T-cell (primary cell): Measurements from ENCODE around the gene CLCN2. TPM values are rescaled to one million over a fixed set of nuclear protein-coding genes. Genes with fewer than 3 reads are reported as not detected.
A peak's percentile ranks its signal among the peaks of the same experiment; 100 is the strongest.

Source experiments
- ATAC-seq, 4 experiments: fragments of 200-7000 bp in 3 of 4; fragments of 150-1000 bp in 1 of 4; cut with Tn5 transposase; replicated peaks in 1 of 4; 1 replicate in 3 of 4; 2 replicates in 1 of 4; pipeline ENCODE4 v1.10.0; 2021; ENCODE audit warnings: moderate library complexity in 3 of 4, mild to moderate bottlenecking in 2 of 4, moderate number of reproducible peaks in 1 of 4
- CTCF ChIA-PET, 2 donors: fragments of 300-600 bp; sonication (Branson Sonifier 250); formaldehyde crosslinking; loops; one replicate each; lab custom pipeline; 2022; ENCODE audit warnings: antibody characterized with exemption in 2 of 2; lab: Charles Lee
- POLR2A ChIA-PET, 2 donors: fragments of 300-600 bp; sonication (Branson Sonifier 250); formaldehyde crosslinking; loops; one replicate each; lab custom pipeline; 2022; ENCODE audit warnings: antibody characterized with exemption in 2 of 2; lab: Charles Lee
- DNase-seq, 35 experiments: peaks; one replicate each; pipeline versions ENCODE4 v3.0.0 to v3.0.0-alpha.2; 2013 to 2023
- H3K27ac ChIP-seq: one replicate; pipeline ENCODE4 v1.5.1; 2013; ENCODE audit warnings: low read length
- H3K27me3 ChIP-seq, 2 experiments: replicated peaks in 1 of 2; 1 replicate in 1 of 2; 2 replicates in 1 of 2; pipeline versions ENCODE4 v1.6.1 to v1.7.0; 2013; ENCODE audit warnings: low read length in 1 of 2, mixed read lengths in 1 of 2; ENCODE audit not compliant: control insufficient read depth in 2 of 2, insufficient read depth in 2 of 2; ENCODE audit errors: extremely low read depth in 1 of 2
- H3K36me3 ChIP-seq, 2 donors: 1 replicate in 1 of 2; 2 replicates in 1 of 2; pipeline versions ENCODE4 v1.6.1 to v1.7.0; 2013; ENCODE audit warnings: low read length in 1 of 2; ENCODE audit not compliant: control insufficient read depth in 2 of 2, insufficient read depth in 1 of 2; ENCODE audit errors: extremely low read depth in 1 of 2
- H3K4me1 ChIP-seq, 2 experiments: 1 replicate in 1 of 2; 2 replicates in 1 of 2; pipeline versions ENCODE4 v1.6.1 to v1.7.0; 2013; ENCODE audit warnings: low read length in 2 of 2, mixed read lengths in 1 of 2; ENCODE audit not compliant: insufficient read depth in 2 of 2, control insufficient read depth in 1 of 2; ENCODE audit errors: extremely low read depth in 1 of 2
- H3K4me3 ChIP-seq, 2 donors: 1 replicate in 1 of 2; 2 replicates in 1 of 2; pipeline versions ENCODE4 v1.5.1 to v1.7.0; 2013; ENCODE audit warnings: mild to moderate bottlenecking in 2 of 2, low read length in 1 of 2, moderate library complexity in 1 of 2; ENCODE audit not compliant: control insufficient read depth in 1 of 2; ENCODE audit errors: extremely low read depth in 1 of 2
- H3K9me3 ChIP-seq: 2 replicates; pipeline ENCODE4 v1.7.0; 2013
- H3K27ac Mint-ChIP-seq, 2 donors: one replicate each; pipeline ENCODE4 v1.8.0; 2020 to 2021; ENCODE audit warnings: mild to moderate bottlenecking in 2 of 2, mixed read lengths in 2 of 2
- H3K27me3 Mint-ChIP-seq, 2 donors: one replicate each; pipeline ENCODE4 v1.8.0; 2021 to 2022; ENCODE audit warnings: mixed read lengths in 2 of 2
- H3K36me3 Mint-ChIP-seq: one replicate; pipeline ENCODE4 v1.8.0; 2021; ENCODE audit warnings: mixed read lengths
- H3K4me1 Mint-ChIP-seq, 3 donors: one replicate each; pipeline ENCODE4 v1.8.0; 2020 to 2022; ENCODE audit warnings: mixed read lengths in 3 of 3, mild to moderate bottlenecking in 1 of 3
- H3K4me3 Mint-ChIP-seq, 3 donors: one replicate each; pipeline ENCODE4 v1.8.0; 2020 to 2022; ENCODE audit warnings: mild to moderate bottlenecking in 3 of 3, mixed read lengths in 3 of 3, moderate library complexity in 3 of 3
- H3K9me3 Mint-ChIP-seq, 3 donors: one replicate each; pipeline ENCODE4 v1.8.0; 2020 to 2022; ENCODE audit warnings: mixed read lengths in 3 of 3
- WGBS: methylation state at CpG from one replicate; pipeline ENCODE4 v1.1.5; 2013; ENCODE audit warnings: missing lambda C conversion rate; ENCODE audit not compliant: insufficient coverage; 5-methylcytosine and 5-hydroxymethylcytosine counted together
- total RNA-seq, 35 experiments: library from RNA in 6 of 35; stranded (reverse) in 6 of 35; fragments of 120-200 nt in 1 of 35; gene quantifications; one replicate each; pipeline versions ENCODE4 v1.2.1 to v1.2.4 and lab custom pipeline; 2013 to 2026

The CLCN2 gene
- total RNA-seq, 5 donors from 2014 or later (not counting 1 experiment from before 2014, with no cell fraction given), result 3.2 to 5.9 (median 4.6) TPM

GRCh38 chr3:184300378-184300720, 61.1 kb downstream of the CLCN2 start:
- peaks cover 32% of the 10 kb centered on the region for H3K36me3 Mint-ChIP-seq
- CTCF ChIA-PET, result no interaction called here
- peak overlapping the region; percentile 87 to 93 (median 90) for H3K4me3 Mint-ChIP-seq
- no peaks in the 10 kb centered on the region for H3K9me3 ChIP-seq
- peak overlapping the region in 1 of 2 donors; percentile 80 for H3K27ac Mint-ChIP-seq
- no peak overlapping the region for H3K27ac ChIP-seq
- no peaks in the 10 kb centered on the region for H3K27me3 ChIP-seq
- H3K4me3 ChIP-seq, result no peak overlapping the region
- no peak for DNase-seq
- POLR2A ChIA-PET, result no interaction called here
- H3K4me1 Mint-ChIP-seq, result peaks cover 29 to 32% (median 32%) of the 10 kb centered on the region in 3 donors
- no peak for ATAC-seq
- peaks cover 13 to 20% of the 10 kb centered on the region in 2 experiments for H3K4me1 ChIP-seq
- H3K9me3 Mint-ChIP-seq, result no peaks in the 10 kb centered on the region
- no peaks in the 10 kb centered on the region for H3K27me3 Mint-ChIP-seq
- no CpG with 5 or more reads among the region's 3 CpGs for WGBS
- H3K36me3 ChIP-seq, result peaks cover 14 to 53% of the 10 kb centered on the region in 2 donors

- Mint-ChIP-seq H3K9me3 (no peaks in the 10 kb centered on the region), H3K4me3 (peak overlapping the region; percentile 87 to 93 (median 90)), H3K27me3 (no peaks in the 10 kb centered on the region), H3K27ac (peak overlapping the region; percentile 78 to 80), H3K4me1 (peaks cover 29 to 32% (median 32%) of the 10 kb centered on the region in 3 donors), H3K36me3 (peaks cover 29% of the 10 kb centered on the region)
- Histone ChIP-seq H3K4me3 (peak overlapping the region; percentile 68 to 85), H3K36me3 (peaks cover 14 to 47% of the 10 kb centered on the region in 2 donors), H3K27ac (peak overlapping the region; percentile 30), H3K27me3 (no peaks in the 10 kb centered on the region), H3K9me3 (no peaks in the 10 kb centered on the region), H3K4me1 (peaks cover 13 to 20% of the 10 kb centered on the region in 2 experiments)
- ATAC-seq (no peak), DNase-seq (no peak)
- WGBS, result 17% methylated on average over 20 of the region's 29 CpGs
- CTCF ChIA-PET, result no interaction called here
- POLR2A ChIA-PET, result interaction anchor here in 1 of 2 donors (0.6 kb wide), 1 partner anchor 15 kb away, joined by 10 read pairs; no protein-coding TSS in a partner anchor
Measured at GRCh38 chr3:184299488-184300377, 61.7 kb downstream of the CLCN2 start.

- Mint-ChIP-seq H3K9me3 (no peaks in the 10 kb centered on the region), H3K27ac (peak within 1 kb of the TSS; percentile 92 to 93), H3K27me3 (no peaks in the 10 kb centered on the region), H3K4me3 (peak within 1 kb of the TSS; percentile 87 to 93 (median 90)), H3K4me1 (peaks cover 29 to 32% (median 30%) of the 10 kb centered on the region in 3 donors), H3K36me3 (peaks cover 23% of the 10 kb centered on the region)
- Histone ChIP-seq H3K36me3 (peaks cover 9 to 39% of the 10 kb centered on the region in 2 donors), H3K27me3 (no peaks in the 10 kb centered on the region), H3K9me3 (no peaks in the 10 kb centered on the region), H3K27ac (peak within 1 kb of the TSS; percentile 86), H3K4me3 (peak within 1 kb of the TSS; percentile 73 to 85), H3K4me1 (peaks cover 13 to 20% of the 10 kb centered on the region in 2 experiments)
- DNase-seq (peak; percentile 91 to 98 (median 97)), ATAC-seq (peak; percentile 92 to 96 (median 94))
- ChIA-PET POLR2A (no interaction called here), CTCF (interaction anchor here in 1 of 2 donors (1.0 kb wide), 2 partner anchors 12 to 73 kb away, joined by 3 read pairs; no protein-coding TSS in a partner anchor)
- under 1% methylated on average over 70 of the region's 78 CpGs for WGBS
Measured at GRCh38 chr3:184298759-184299487, 62.5 kb downstream of the CLCN2 start, which contains the start of gene PSMD2. PSMD2 (plus strand) TSS chr3:184299241; CDS start chr3:184299267, 26 bp downstream.

GRCh38 chr3:184296616-184297015, 64.8 kb downstream of the CLCN2 start:
- Histone ChIP-seq H3K27me3 (no peaks in the 10 kb centered on the region), H3K4me3 (no peak overlapping the region), H3K9me3 (no peaks in the 10 kb centered on the region), H3K36me3 (peaks cover 4 to 16% of the 10 kb centered on the region in 2 donors), H3K27ac (no peak overlapping the region), H3K4me1 (peaks cover 13 to 20% of the 10 kb centered on the region in 2 experiments)
- ChIA-PET CTCF (interaction anchor here in 1 of 2 donors (0.9 kb wide), 1 partner anchor 47 kb away, joined by 5 read pairs; no protein-coding TSS in a partner anchor), POLR2A (no interaction called here)
- Mint-ChIP-seq H3K4me3 (no peak overlapping the region), H3K4me1 (peaks cover 24 to 28% (median 25%) of the 10 kb centered on the region in 3 donors), H3K9me3 (no peaks in the 10 kb centered on the region), H3K27ac (no peak overlapping the region), H3K36me3 (peaks cover 3% of the 10 kb centered on the region), H3K27me3 (no peaks in the 10 kb centered on the region)
- 95% methylated on average over 6 of the region's 7 CpGs for WGBS
- no peak for DNase-seq
- no peak for ATAC-seq

Other genes with a start within 250 kb of the CLCN2 start
- gene EIF2B5, start 226.2 kb downstream of the CLCN2 start, total RNA-seq, result 10 to 100 TPM; 57.8 to 74.3 (median 72.3) TPM
- 10 to 100 TPM; 33.8 to 60.2 (median 51.2) TPM for gene DVL3, start 206.2 kb downstream of the CLCN2 start, total RNA-seq
- 100 to 1,000 TPM; 124 to 196 (median 188) TPM for gene AP2M1, start 186.8 kb downstream of the CLCN2 start, total RNA-seq
- gene ABCF3, start 175.4 kb downstream of the CLCN2 start, total RNA-seq, result 100 to 1,000 TPM; 112 to 145 (median 125) TPM
- under 1 TPM in 3 of 5 donors, not detected in 2; 0.10 to 0.23 (median 0.16) TPM for gene VWA5B2, start 132.0 kb downstream of the CLCN2 start, total RNA-seq
- gene ALG3, start 112.6 kb downstream of the CLCN2 start, total RNA-seq, result 10 to 100 TPM; 18.7 to 43.1 (median 39.9) TPM
- gene EEF1AKMT4, start 111.9 kb downstream of the CLCN2 start, total RNA-seq, result 1 to 10 TPM in 4 of 5 donors, under 1 TPM in 1; 0.37 to 4.0 (median 2.3) TPM
- under 1 TPM in 1 of 5 donors, not detected in 4; 0.19 TPM for gene CAMK2N2, start 100.1 kb downstream of the CLCN2 start, total RNA-seq
- gene ECE2, start 85.6 kb downstream of the CLCN2 start, total RNA-seq, result not detected
- gene PSMD2, start 62.4 kb downstream of the CLCN2 start, total RNA-seq, result 100 to 1,000 TPM; 134 to 151 (median 149) TPM
- gene EIF4G1, start 47.0 kb downstream of the CLCN2 start, total RNA-seq, result 100 to 1,000 TPM; 232 to 290 (median 271) TPM
- 10 to 100 TPM in 3 of 5 donors, 1 to 10 TPM in 2; 8.3 to 13.8 (median 11.9) TPM for gene FAM131A, start 24.0 kb downstream of the CLCN2 start, total RNA-seq
- gene POLR2H, start 105 bp upstream of the CLCN2 start, total RNA-seq, result 10 to 100 TPM; 33.0 to 75.1 (median 53.3) TPM
- not detected for gene THPO, start 16.6 kb upstream of the CLCN2 start, total RNA-seq
- gene CHRD, start 18.4 kb upstream of the CLCN2 start, total RNA-seq, result under 1 TPM in 1 of 5 donors, not detected in 4; 0.28 TPM
- 1 to 10 TPM in 1 of 5 donors, under 1 TPM in 4; 0.35 to 1.1 (median 0.55) TPM for gene EPHB3, start 200.2 kb upstream of the CLCN2 start, total RNA-seq